GM23248 (cell line): ENCODE measurements around the gene VPREB3.

Source experiments
- EZH2 ChIP-seq: fragments of 200-600 bp; sonication (generic); IDR thresholded peaks from 2 replicates; pipeline ENCODE4 v1.6.1; 2018; ENCODE audit warnings: antibody characterized with exemption, mild to moderate bottlenecking; ENCODE audit not compliant: insufficient read depth, poor library complexity, severe bottlenecking
- EZH2phosphoT487 ChIP-seq: fragments of 200-600 bp; sonication (generic); IDR thresholded peaks from 2 replicates; pipeline ENCODE4 v1.6.1; 2018; ENCODE audit warnings: antibody characterized with exemption, moderate library complexity, mild to moderate bottlenecking, low read depth; ENCODE audit not compliant: insufficient read depth

- TF ChIP-seq EZH2: no peak
- TF ChIP-seq EZH2phosphoT487: no peak
These were observed 1.5 kb downstream of the VPREB3 start for GRCh38 chr22:23752750-23753149.
